ENCODE measurements around the gene HOXB1.

DNA sequence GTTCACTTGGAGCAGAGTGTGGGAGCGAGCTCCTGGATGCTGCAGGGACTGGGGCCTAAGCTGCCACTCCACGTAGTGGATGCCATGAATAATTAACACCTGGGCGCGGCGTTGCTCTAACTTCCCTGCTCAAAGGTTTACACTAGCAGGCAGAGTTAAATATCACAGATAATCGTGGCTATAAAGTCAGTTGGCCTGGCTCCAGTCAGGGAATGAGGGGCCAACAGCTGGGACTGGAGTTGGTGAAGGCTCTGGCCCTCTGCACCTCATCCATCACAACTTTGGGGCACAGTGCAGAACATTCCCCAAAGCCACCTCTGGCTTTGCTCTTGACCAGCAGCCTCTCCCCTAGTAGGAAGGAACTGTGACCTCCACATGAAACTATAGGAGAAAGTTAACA, 36.4 kb upstream of the HOXB1 start:
- TF ChIP-seq, protein P1, sequence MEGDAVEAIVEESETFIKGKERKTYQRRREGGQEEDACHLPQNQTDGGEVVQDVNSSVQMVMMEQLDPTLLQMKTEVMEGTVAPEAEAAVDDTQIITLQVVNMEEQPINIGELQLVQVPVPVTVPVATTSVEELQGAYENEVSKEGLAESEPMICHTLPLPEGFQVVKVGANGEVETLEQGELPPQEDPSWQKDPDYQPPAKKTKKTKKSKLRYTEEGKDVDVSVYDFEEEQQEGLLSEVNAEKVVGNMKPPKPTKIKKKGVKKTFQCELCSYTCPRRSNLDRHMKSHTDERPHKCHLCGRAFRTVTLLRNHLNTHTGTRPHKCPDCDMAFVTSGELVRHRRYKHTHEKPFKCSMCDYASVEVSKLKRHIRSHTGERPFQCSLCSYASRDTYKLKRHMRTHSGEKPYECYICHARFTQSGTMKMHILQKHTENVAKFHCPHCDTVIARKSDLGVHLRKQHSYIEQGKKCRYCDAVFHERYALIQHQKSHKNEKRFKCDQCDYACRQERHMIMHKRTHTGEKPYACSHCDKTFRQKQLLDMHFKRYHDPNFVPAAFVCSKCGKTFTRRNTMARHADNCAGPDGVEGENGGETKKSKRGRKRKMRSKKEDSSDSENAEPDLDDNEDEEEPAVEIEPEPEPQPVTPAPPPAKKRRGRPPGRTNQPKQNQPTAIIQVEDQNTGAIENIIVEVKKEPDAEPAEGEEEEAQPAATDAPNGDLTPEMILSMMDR (IDR thresholded peaks at IDR 0.05), result no peak
- TF ChIP-seq EP300 (IDR thresholded peaks at IDR 0.05), result no peak
- TF ChIP-seq POLR2A (IDR thresholded peaks at IDR 0.05), result no peak
- no peak for TF ChIP-seq POLR2AphosphoS5 (IDR thresholded peaks at IDR 0.05)
